ENCODE measurements around the gene GLB1L3.
"Not testable (repeated sequence)": the region's sequence is repeated elsewhere in the genome, so short reads cannot be mapped to it uniquely, and the experiment has no call there.

GLB1L3 gene

DNA sequence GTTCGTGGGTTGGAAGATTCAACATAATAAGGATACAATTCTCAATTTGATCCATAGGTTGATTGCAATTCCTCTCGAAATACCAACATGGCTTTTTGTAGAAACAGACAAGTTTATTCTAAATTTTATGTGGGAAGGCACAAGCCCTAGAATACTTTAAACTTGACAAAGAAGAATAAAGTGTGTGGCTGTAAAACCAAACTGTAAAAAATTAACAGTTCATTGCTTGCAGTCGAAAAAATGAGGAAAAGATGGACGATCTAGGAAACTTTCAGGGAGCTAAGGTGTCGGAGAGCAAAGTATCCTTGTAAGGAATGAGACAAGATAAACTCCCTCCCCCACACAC, 1.0 kb upstream of the GLB1L3 start:
- DNase-seq (ENCODE audit: low read depth): no peak

DNA sequence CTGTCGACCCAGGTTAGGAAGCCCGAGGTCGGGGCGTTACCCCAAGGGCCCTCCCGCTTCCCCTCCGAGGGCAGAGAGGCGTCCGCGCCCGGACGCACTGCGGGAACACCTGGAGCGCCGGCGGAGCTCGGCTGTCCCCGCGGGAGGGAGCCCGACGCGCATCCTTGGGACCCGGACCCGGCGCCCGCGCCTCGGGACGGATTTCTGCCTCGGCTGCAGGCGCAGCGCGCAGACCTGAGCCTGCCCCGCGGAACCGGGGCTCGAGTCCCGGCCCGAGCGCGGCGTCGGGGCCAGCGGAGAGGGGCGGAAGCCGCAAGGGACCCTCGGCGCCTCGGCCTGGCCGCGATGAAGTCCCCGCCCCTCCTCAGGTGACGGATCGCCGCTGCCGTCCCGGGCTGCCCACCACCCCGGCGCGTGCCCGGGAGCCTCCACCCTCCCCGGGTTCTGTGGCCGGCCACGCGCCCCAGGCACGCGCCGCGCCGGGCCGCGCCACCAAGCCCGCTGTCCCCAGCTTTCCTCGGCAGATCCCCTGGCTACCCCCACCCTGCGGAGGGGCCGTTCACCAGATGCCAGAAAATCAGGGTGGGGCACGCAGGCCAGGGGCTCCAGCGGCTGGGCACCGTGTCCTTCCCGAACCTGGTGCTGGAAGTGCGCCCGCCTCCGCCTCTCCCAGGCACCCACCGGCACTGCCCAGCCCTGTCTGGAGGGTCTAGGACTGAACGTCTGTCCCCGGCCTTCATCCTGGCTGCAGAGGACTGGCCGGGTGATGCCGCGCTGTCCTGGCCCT, 410 bp downstream of the GLB1L3 start:
- no peak for DNase-seq (ENCODE audit: low read depth)

DNA sequence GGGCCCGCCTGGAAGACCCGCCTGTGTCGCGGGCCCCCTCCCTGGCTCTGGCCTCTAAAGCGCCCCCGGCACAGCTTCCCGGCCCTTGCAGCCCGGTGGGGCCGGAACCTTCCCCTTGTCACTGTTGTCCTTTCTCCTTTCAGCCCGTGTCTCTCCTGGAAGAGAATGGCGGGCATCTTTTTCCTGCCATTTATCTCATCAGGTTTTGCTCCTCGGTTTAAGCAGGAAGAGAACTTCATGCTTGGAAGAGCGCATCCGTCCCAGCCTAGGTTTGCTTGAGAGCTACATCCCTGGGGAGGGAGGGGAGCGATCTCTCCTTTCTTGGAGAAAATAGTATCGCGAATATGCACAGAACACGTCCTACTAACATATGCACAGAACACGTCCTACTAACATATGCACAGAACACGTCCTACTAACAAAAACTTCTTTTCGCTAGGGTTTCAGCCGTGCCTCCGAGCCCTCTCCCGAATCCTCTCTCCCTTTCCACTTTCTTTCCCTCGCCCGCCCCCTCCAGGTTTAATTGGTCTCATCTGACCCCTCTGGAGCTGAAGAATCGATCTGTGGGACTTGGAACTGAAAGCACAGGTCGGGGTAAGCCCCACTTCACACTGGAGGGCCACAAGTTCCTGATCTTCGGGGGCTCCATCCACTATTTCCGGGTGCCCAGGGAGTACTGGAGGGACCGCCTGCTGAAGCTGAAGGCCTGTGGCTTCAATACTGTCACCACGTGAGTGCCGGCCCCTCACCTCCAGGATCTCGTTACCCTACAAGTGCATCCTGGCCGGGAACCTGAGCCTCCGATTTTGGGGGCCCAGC, 1.2 kb downstream of the GLB1L3 start:
- no peak for DNase-seq (ENCODE audit: low read depth)

DNA sequence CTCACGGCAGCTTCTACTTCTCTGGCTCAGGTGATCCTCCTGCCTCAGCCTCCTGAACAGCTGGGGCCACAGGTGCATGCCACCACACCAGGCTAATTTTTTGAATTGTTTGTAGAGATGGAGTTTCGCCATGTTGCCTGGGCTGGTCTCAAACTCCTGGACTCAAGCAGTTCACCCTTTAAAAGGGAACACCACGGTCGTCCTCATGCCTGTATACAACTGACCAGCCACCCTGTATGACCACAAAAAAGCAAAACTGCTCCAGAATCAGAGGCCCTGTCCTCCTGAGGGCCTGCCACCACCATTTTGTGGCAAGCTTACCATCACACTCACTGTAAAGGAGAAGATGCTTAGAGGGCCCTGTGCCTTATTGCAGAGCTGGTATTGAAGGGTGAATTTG, 2.2 kb downstream of the GLB1L3 start:
- no peak for DNase-seq (ENCODE audit: low read depth)

DNA sequence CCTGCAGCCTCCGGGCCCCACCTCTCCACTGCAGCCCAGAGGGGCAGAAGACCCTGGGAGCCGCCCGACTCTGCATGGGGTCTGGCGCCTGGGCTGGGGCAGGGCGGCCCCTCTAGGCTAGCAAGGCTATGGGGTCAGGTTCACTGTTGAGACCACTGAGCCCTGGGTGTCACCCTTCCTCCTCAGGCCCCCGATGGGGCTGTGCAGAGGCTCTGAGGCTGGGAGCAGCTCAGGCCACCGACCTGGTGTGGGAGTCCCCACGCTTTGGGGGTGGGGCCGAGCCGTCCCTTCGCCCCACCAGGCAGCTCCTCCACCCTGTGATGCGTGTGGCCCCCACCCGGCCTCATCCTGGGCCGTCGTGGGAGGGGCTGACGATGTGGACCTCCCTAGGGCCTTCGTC, 5.5 kb downstream of the GLB1L3 start:
- not testable (repeated sequence) for DNase-seq (ENCODE audit: low read depth)

DNA sequence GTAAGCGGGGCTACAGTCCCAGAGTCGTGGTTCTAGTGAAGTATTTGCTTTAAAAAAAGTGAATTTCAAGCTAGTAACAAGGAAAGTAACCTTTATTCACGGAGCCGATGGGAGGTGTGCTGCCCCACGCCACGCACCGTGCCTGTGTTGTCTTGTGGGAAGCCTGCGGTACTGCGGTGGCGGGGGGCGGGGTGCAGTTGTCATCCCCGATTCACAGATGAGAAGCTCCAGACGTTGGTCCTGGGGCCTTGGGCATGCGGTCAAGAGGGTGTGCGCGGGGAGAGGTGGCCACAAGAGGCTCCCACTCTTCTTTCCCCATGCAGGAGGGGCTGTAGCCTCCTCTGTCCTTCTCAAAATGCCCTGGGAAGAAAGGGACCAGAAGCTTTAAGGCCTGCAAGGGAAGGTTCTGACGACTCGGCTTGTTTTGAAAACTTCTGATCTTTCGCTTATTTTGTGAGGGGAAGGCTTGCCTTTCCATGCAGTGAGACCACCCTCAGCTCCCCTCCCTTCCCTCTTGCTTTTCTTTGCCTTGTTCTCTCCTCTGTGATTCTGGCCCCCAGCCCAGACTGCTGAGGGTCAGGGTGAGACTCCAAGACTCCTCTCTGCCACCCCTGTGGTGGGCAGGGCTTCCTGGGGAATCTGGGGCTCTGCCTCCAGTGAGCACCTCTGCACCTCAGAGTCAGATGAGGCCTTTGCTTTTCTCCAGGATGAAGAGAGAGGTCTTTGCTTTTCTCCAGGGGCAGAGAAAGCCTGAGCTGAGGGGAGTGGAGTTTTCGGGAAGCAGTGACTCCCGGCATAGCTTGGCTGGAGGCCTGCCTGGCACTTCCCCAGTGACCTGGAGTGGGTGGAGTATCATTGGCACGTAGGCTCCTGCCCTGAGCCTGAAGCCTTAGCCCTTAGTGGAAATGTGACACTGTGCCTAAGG, 6.2 kb downstream of the GLB1L3 start:
- DNase-seq (ENCODE audit: low read depth): no peak

DNA sequence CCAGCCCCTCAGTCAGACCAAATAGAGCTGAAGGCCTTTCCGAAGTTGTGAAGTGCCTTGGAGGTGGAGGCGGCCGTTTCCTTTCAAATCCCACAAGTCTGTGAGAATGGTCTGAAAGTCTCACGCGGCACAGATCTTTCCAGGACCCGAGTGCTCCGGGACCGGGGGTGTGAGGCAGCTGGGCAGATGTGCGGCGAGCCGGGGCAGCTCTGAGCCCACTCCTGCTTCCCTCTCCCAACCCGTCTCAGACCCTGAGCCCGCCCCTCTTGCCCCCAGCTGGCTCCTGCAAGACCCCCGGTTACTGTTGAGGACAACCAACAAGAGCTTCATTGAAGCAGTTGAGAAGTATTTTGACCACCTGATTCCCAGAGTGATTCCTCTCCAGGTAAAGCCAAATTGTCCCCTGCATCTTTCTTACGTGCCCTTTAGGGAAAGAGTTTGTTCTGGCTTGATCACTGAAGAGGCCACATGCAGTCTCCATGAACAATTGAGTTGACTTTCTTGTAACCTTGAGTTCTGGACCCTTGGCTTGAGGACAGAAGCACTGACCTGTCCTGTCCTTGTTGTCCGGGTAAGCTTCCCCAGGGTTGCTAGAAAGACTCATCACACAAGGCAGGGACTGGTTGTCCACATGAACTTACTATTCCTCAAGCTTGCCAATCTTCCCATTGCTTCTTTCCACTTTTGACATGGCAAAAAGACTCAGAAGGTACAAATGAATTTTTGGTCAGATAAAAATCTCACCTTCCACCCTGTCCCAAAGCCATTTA, 7.5 kb downstream of the GLB1L3 start:
- DNase-seq (ENCODE audit: low read depth): no peak

DNA sequence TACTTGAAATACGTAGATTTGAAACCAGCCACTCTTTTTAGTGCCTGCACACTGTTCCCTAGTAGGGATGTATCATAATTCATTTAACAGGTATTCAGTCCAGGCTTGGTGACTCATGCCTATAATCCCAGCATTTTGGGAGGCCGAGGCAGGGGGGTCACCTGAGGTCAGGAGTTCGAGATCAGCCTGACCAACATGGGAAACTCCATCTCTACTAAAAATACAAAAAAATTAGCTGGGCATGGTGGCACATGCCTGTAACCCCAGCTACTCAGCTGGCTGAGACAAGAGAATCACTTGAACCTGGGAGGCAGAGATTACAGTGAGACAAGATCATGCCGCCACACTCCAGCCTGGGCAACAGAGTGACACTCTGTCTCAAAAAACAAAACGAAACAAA, 8.2 kb downstream of the GLB1L3 start:
- DNase-seq (ENCODE audit: low read depth): not testable (repeated sequence)

DNA sequence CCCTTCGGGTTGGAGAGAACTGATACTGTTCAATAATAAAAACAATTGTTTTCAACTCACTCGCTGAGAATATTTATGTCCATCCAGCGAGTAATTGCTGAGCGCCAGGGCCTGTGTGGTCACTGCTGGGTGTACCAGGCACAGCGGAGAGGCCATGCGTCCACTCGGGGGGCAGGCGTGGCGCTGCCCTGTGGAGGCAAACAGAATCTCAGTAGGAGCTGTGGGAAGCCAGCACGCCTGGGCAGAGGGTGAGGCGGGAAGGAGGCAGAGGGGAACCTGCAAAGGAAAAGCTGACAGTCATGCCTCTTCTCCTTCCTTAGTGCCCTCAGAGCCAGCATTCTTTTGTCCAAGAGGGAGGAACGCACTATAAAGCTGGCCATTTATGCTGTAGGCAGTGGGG, 11.4 kb downstream of the GLB1L3 start:
- DNase-seq (ENCODE audit: low read depth): no peak

DNA sequence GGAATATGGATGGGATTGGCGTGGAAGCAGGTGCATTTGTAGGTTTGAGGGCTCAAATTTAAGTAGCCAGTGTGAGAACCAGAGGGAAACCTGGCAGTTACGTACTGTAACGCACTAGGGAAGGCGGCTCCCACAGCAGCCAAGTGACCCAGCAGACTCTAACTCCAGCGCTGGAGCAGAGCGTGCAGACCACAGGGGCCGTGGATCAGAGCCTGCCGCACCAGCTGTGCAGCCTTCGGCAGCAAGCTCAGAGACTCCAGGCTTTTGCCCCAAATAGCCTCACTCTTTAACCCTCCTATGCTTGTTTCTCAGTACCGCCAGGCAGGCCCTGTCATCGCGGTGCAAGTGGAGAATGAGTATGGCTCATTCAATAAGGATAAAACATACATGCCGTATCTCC, 12.3 kb downstream of the GLB1L3 start:
- no peak for DNase-seq (ENCODE audit: low read depth)

DNA sequence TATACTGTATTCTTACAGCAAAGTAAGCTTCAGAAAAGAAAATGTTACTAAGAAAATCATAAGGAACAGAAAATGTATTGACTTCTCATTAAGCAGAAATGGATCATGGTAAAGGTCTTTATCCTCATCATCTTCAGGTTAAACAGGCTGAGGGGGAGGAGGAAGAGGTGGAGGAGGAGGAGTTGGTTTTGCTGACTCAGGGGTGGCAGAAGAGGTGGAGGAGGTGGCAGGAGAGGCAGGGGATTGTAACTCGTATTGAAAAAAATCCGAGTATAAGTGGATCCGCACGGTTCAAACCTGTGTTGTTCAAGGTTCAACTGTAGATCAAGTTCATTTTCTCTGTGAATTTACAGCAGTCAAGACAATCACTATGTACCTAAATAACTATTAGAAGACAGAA, 13.0 kb downstream of the GLB1L3 start:
- DNase-seq (ENCODE audit: low read depth): no peak

DNA sequence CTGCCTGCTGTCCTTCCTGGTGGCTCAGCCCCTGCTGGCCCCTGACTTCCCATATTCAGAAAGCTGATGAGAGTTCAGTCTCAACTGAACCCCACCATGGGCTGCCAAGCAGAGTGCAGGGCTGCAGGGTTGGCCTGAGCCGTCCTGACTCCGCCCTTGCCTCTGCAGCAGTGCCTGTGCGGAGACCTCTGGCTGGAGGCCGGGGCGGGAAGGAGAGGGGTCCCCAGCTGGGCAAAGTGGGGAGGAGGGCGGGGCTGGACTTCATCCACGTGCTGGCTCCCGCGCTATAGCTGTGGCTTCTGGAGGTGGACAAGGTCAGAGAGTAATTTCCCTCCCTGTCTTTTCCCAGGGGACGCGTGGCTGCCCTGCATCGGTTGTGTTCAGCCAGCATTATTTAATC, 13.6 kb downstream of the GLB1L3 start:
- DNase-seq (ENCODE audit: low read depth): no peak

DNA sequence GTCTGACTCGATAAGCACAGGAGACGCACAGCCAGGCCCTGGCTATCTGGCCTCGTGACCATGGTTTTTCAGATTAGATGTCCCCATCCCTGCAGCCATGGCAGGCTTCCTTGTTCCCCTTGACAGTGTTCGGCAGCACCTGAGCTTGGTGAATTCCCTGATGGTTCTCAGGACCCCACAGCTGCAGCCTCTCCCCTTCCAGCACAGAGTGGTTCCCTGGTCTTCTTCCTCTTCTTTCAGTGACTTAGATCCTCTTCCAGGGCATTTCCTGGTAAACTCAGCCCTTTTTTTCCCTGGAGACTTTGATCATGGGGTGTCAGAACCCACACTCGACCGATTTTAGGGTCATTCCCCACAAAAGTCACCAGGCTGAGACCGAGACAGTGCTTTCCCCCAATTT, 14.5 kb downstream of the GLB1L3 start:
- no peak for DNase-seq (ENCODE audit: low read depth)

DNA sequence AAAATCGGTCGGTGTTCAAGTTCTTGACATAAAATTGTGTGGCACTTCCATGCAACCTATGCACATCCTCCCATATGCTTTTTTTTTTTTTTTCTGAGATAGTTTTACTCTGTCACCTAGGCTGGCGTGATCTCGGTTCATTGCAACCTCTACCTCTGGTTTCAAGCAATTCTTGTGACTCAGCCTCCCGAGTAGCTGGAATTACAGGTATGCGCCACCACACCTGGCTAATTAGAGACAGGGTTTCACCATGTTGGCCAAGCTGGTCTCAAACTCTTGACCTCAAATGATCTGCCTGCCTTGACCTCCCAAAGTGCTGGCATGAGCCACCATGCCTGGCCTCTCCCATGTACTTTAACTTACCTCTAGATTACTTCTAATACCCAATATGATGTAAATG, 15.0 kb downstream of the GLB1L3 start:
- no peak for DNase-seq (ENCODE audit: low read depth)

DNA sequence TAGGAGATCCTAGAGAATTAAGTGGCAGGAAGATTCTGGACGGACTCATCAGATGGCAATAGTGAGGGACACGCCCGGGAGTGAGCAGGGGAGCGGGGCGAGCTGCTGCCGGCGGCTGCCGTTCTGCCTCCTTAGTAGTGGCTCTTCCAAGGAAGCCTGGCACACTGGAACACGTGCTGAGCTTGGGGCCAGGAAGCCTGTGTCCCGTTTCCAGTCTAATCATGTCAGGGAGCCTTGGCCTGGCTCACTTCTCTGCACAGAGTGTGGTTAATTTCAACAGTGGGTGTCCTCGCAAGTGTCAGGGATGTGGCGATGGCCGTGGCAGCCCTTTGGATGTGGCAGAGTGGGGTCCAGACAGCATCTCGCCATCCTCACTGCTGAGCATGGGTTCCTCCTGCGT, 16.5 kb downstream of the GLB1L3 start:
- DNase-seq (ENCODE audit: low read depth): no peak

DNA sequence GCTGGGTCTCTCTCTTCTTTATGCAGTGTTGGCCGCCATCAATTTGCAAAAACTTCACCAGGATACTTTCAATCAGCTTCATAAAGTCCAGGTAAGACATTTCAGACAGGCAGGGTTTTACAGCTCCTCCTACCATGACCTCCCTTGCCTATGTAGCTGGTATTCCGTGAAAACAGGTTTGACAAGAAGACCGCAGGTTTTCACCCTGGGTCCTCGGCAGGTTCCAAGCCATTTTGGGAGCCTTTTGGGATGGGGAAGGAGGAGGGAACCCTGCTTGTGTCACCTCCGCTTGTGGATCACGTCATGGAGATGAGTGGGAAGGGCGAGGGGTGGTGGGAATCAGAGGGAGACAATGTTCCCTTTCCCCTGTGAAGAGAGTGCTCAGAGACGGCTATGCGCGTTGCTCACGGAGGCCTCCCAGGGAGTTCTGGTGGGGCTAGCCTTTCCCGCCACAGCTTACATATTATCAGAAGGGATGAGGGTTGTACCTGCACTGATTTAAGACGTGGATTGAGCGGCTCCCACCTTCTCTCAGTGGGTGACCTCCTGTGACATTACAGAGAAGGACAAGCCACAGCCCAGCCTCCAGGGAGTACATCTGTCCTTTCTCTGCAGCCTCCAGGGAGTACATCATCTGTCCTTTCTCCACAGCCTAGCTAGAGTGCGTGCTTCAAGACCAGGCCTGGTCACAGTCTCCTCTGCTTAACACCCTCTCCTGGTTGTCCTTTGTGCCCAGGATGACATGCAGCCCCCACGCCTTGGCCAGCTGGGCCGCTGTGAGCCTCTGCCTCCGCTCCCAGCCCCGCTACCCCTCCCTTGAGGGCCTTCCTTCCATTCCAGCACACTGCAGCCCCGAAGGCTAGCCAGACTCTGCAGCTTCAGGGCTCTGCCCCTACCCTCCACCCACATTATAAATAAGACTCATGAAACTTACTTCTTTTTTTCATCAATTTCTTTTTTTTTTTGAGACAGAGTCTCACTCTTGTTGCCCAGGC, 17.2 kb downstream of the GLB1L3 start:
- no peak for DNase-seq (ENCODE audit: low read depth)

DNA sequence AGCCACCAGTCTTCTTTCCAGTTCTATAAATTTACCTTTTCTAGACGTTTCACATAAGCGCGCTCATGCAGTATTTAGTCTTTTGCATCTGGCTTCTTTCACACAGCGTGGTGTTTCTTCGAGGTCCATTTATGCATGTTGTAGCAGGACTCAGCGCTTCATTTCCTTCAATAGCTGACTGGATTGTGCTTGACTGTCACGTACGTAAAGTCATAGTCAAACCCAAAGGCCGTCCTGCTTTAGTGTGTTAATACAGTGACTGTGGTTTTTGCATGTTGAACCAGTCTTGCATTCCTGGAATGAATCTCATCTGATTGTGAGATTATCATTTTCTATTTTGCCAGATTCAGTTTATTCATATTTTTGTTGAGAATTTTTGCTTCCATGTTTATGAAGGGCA, 18.5 kb downstream of the GLB1L3 start:
- no peak for DNase-seq (ENCODE audit: low read depth)

DNA sequence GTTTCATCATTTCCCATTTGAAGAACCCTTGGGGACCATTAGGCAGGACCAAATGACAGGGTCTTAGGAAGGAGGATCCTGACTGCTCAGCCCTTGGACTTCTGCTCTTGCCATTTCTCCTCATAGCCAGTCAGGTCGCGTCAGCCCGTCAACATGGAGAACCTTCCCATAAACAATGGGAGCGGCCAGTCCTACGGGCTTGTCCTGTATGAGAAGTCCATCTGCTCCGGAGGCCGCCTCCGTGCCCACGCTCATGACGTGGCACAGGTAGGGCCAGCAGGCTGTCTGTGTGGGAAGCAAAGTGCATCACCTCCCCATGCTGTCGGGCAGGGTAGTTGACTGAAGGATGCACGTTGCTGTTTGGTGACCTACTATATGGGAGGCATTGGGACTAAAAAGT, 36.0 kb downstream of the GLB1L3 start:
- DNase-seq (ENCODE audit: low read depth): no peak

DNA sequence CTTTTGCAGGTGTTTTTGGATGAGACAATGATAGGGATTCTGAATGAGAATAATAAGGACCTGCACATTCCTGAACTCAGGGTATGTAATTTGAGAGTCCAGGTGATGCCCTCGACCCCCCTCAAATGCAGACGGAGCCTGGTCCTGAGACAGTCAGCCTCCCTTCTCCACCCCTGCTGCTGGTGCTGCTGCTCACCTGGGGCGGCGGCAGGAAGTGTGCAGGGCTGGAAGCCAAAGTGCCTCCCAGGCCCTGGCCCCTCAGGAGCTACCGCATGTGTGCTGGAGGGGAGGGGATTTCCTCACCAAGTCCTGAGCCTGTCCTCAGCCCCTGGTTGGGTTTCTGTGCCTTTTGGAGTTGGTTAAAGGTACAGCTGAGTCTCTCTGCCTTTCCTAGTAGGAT, 36.6 kb downstream of the GLB1L3 start:
- no peak for DNase-seq (ENCODE audit: low read depth)

DNA sequence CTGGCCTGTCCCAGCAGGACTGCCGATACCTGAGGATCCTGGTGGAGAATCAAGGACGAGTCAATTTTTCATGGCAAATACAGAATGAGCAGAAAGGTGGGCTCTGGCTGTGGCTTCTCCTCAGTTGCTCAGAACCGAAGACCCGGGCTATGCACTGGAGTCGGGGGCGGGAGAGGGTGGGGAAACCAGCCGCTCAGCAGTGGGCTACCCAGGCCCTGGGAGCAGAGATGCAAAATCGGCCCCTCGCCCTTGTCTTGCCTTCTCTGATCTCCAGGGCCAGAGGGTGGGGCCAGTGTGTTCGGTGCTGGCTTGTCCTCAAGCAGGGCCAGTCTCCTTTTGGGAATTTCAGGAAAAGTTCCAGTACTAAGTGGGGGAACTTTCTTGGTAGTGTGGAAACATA, 37.2 kb downstream of the GLB1L3 start:
- DNase-seq (ENCODE audit: low read depth): no peak
